GM19463 (cell line): ENCODE results near the gene EPHA2.

Experiments
- ATAC-seq: cut with Tn5 transposase; IDR thresholded peaks from one replicate; pipeline ENCODE4 v1.9.1; 2021; ENCODE audit warnings: mild to moderate bottlenecking, moderate library complexity; ENCODE audit not compliant: unreplicated experiment

EPHA2 gene

GRCh38 chr1:16184557-16185303, 28.9 kb upstream of the EPHA2 start:
- no peak for ATAC-seq

- ATAC-seq = no peak
These were observed 28.1 kb upstream of the EPHA2 start for GRCh38 chr1:16183765-16184556.

GRCh38 chr1:16183179-16183578, 27.3 kb upstream of the EPHA2 start:
- no peak for ATAC-seq

- no peak for ATAC-seq
These were observed 26.2 kb upstream of the EPHA2 start for GRCh38 chr1:16181887-16182719.

- ATAC-seq = no peak
These were observed 24.5 kb upstream of the EPHA2 start for GRCh38 chr1:16180291-16180824.

GRCh38 chr1:16178596-16179497, 23.0 kb upstream of the EPHA2 start:
- ATAC-seq = no peak

- no peak for ATAC-seq
These were observed 21.4 kb upstream of the EPHA2 start for GRCh38 chr1:16177306-16177705.

GRCh38 chr1:16176653-16177052, 20.8 kb upstream of the EPHA2 start:
- ATAC-seq = no peak

- no peak for ATAC-seq
These were observed 20.0 kb upstream of the EPHA2 start for GRCh38 chr1:16175610-16176553.

GRCh38 chr1:16174886-16175598, 19.2 kb upstream of the EPHA2 start:
- no peak for ATAC-seq

- ATAC-seq = no peak
These were observed 18.5 kb upstream of the EPHA2 start for GRCh38 chr1:16174261-16174868.

GRCh38 chr1:16173447-16174260, 17.8 kb upstream of the EPHA2 start:
- ATAC-seq = no peak

GRCh38 chr1:16172964-16173446, 17.1 kb upstream of the EPHA2 start:
- no peak for ATAC-seq

- ATAC-seq = no peak
These were observed 16.5 kb upstream of the EPHA2 start for GRCh38 chr1:16172218-16172830.

GRCh38 chr1:16171314-16172151, 15.7 kb upstream of the EPHA2 start:
- ATAC-seq = no peak

- no peak for ATAC-seq
These were observed 14.4 kb upstream of the EPHA2 start for GRCh38 chr1:16170283-16170673.
